HEK293 (cell line): ENCODE measurements around the gene CFAP45.

ENCODE experiments used
- ATF2 ChIP-seq: fragments of 450-650 bp; formaldehyde crosslinking; IDR thresholded peaks from 2 replicates; pipeline ENCODE4 v1.5.1; 2016; ENCODE audit warnings: missing biosample characterization, missing genetic modification characterization, low read depth
- GFI1B ChIP-seq: fragments of 450-650 bp; formaldehyde crosslinking; IDR thresholded peaks from 2 replicates; pipeline ENCODE4 v1.5.1; 2016; ENCODE audit warnings: missing biosample characterization, missing genetic modification characterization
- GLI4 ChIP-seq: fragments of 450-650 bp; formaldehyde crosslinking; IDR thresholded peaks from 2 replicates; pipeline ENCODE4 v1.5.1; 2016; ENCODE audit warnings: missing biosample characterization, missing genetic modification characterization
- GLIS1 ChIP-seq: fragments of 450-650 bp; formaldehyde crosslinking; IDR thresholded peaks from 2 replicates; pipeline ENCODE4 v1.5.1; 2016; ENCODE audit warnings: missing biosample characterization, missing genetic modification characterization
- KLF7 ChIP-seq: fragments of 450-650 bp; formaldehyde crosslinking; IDR thresholded peaks from 2 replicates; pipeline ENCODE4 v1.5.1; 2016; ENCODE audit warnings: missing biosample characterization, missing genetic modification characterization, borderline replicate concordance
- SCRT1 ChIP-seq: fragments of 450-650 bp; formaldehyde crosslinking; IDR thresholded peaks from 2 replicates; pipeline ENCODE4 v1.5.1; 2016; ENCODE audit warnings: missing biosample characterization, missing genetic modification characterization, borderline replicate concordance
- SETDB1 ChIP-seq: IDR thresholded peaks from one replicate; pipeline ENCODE4 v1.6.1; 2017; ENCODE audit warnings: mild to moderate bottlenecking, low read length, moderate library complexity, mixed read lengths; ENCODE audit not compliant: insufficient read length
- TSHZ1 ChIP-seq: fragments of 450-650 bp; formaldehyde crosslinking; IDR thresholded peaks from 2 replicates; pipeline ENCODE4 v1.5.1; 2016; ENCODE audit warnings: missing biosample characterization, missing genetic modification characterization, borderline replicate concordance
- YY2 ChIP-seq: fragments of 450-650 bp; formaldehyde crosslinking; IDR thresholded peaks from 2 replicates; pipeline ENCODE4 v1.5.1; 2016; ENCODE audit warnings: missing biosample characterization, missing genetic modification characterization
- ZBTB7A ChIP-seq: fragments of 450-650 bp; formaldehyde crosslinking; IDR thresholded peaks from 2 replicates; pipeline ENCODE4 v1.5.1; 2016; ENCODE audit warnings: low read depth, missing biosample characterization, missing genetic modification characterization
- ZNF146 ChIP-seq: fragments of 450-650 bp; formaldehyde crosslinking; IDR thresholded peaks from 2 replicates; pipeline ENCODE4 v1.5.1; 2016; ENCODE audit warnings: missing biosample characterization, missing genetic modification characterization
- ZNF169 ChIP-seq: fragments of 450-650 bp; formaldehyde crosslinking; IDR thresholded peaks from 2 replicates; pipeline ENCODE4 v1.5.1; 2016; ENCODE audit warnings: missing biosample characterization, missing genetic modification characterization
- ZNF2 ChIP-seq: fragments of 450-650 bp; formaldehyde crosslinking; IDR thresholded peaks from 2 replicates; pipeline ENCODE4 v1.5.1; 2016; ENCODE audit warnings: missing biosample characterization, missing genetic modification characterization
- ZNF221 ChIP-seq: fragments of 450-650 bp; formaldehyde crosslinking; IDR thresholded peaks from 2 replicates; pipeline ENCODE4 v1.5.1; 2017; ENCODE audit warnings: missing biosample characterization, missing genetic modification characterization, borderline replicate concordance
- ZNF223 ChIP-seq: fragments of 450-650 bp; formaldehyde crosslinking; IDR thresholded peaks from 2 replicates; pipeline ENCODE4 v1.5.1; 2016; ENCODE audit warnings: missing biosample characterization, missing genetic modification characterization
- ZNF280D ChIP-seq: fragments of 450-650 bp; formaldehyde crosslinking; IDR thresholded peaks from 2 replicates; pipeline ENCODE4 v1.5.1; 2016; ENCODE audit warnings: missing biosample characterization, missing genetic modification characterization
- ZNF335 ChIP-seq: fragments of 450-650 bp; formaldehyde crosslinking; conservative IDR thresholded peaks from 2 replicates; pipeline ENCODE4 v1.5.1; 2016; ENCODE audit warnings: missing biosample characterization, missing genetic modification characterization
- ZNF391 ChIP-seq: fragments of 450-650 bp; formaldehyde crosslinking; IDR thresholded peaks from 2 replicates; pipeline ENCODE4 v1.5.1; 2016; ENCODE audit warnings: low read depth, missing biosample characterization, missing genetic modification characterization, borderline replicate concordance
- ZNF404 ChIP-seq: fragments of 450-650 bp; formaldehyde crosslinking; IDR thresholded peaks from 2 replicates; pipeline ENCODE4 v1.5.1; 2017; ENCODE audit warnings: missing biosample characterization, missing genetic modification characterization
- ZNF433 ChIP-seq: fragments of 450-650 bp; formaldehyde crosslinking; IDR thresholded peaks from 2 replicates; pipeline ENCODE4 v1.5.1; 2016; ENCODE audit warnings: missing biosample characterization, missing genetic modification characterization, low read depth
- ZNF529 ChIP-seq: fragments of 450-650 bp; formaldehyde crosslinking; IDR thresholded peaks from 2 replicates; pipeline ENCODE4 v1.5.1; 2017; ENCODE audit warnings: missing genetic modification characterization, missing biosample characterization; ENCODE audit not compliant: insufficient replicate concordance
- ZNF560 ChIP-seq: fragments of 450-650 bp; formaldehyde crosslinking; IDR thresholded peaks from 2 replicates; pipeline ENCODE4 v1.5.1; 2017; ENCODE audit warnings: missing biosample characterization, missing genetic modification characterization, borderline replicate concordance
- ZNF621 ChIP-seq: fragments of 450-650 bp; formaldehyde crosslinking; IDR thresholded peaks from 2 replicates; pipeline ENCODE4 v1.5.1; 2017; ENCODE audit warnings: missing biosample characterization, missing genetic modification characterization
- ZNF692 ChIP-seq: fragments of 450-650 bp; formaldehyde crosslinking; IDR thresholded peaks from 2 replicates; pipeline ENCODE4 v1.5.1; 2016; ENCODE audit warnings: missing biosample characterization, missing genetic modification characterization
- ZNF747 ChIP-seq: fragments of 450-650 bp; formaldehyde crosslinking; IDR thresholded peaks from 2 replicates; pipeline ENCODE4 v1.5.1; 2016; ENCODE audit warnings: missing biosample characterization, missing genetic modification characterization
- ZNF776 ChIP-seq: fragments of 450-650 bp; formaldehyde crosslinking; IDR thresholded peaks from 2 replicates; pipeline ENCODE4 v1.5.0; 2017; ENCODE audit warnings: missing biosample characterization, missing genetic modification characterization, borderline replicate concordance
- ZNF785 ChIP-seq: fragments of 450-650 bp; formaldehyde crosslinking; IDR thresholded peaks from 2 replicates; pipeline ENCODE4 v1.5.1; 2016; ENCODE audit warnings: missing biosample characterization, missing genetic modification characterization
- ZSCAN23 ChIP-seq: fragments of 450-650 bp; formaldehyde crosslinking; IDR thresholded peaks from 2 replicates; pipeline ENCODE4 v1.5.1; 2016; ENCODE audit warnings: missing biosample characterization, missing genetic modification characterization

Gene CFAP45

GRCh38 chr1:159924791-159925718 is 25.1 kb upstream of the CFAP45 start, which contains the start of gene TAGLN2 (continued):
- TF ChIP-seq ZNF335 (tag by site-specific recombination) (peak; percentile 70), GLI4 (no peak), GLIS1 (tag by site-specific recombination) (peak; percentile 50; the same call in 1 of the 2 replicates), ZNF529 (no peak), ZNF146 (no peak), ZBTB7A (tag by site-specific recombination) (no peak), KLF7 (tag by site-specific recombination) (0 out of 2 replicates have a peak, but pooled peaks have one; percentile 38), ZNF2 (tag by site-specific recombination) (no peak; the same call in 1 of the 2 replicates), ZNF221 (no peak), ZNF391 (0 out of 2 replicates have a peak, but pooled peaks have one; percentile 3), ZNF776 (tag by site-specific recombination) (no peak), ZNF433 (tag by site-specific recombination) (no peak), ATF2 (no peak), ZNF280D (no peak), SETDB1 (no peak), ZNF223 (tag by site-specific recombination) (no peak), ZNF785 (tag by site-specific recombination) (no peak), SCRT1 (tag by site-specific recombination) (no peak), GFI1B (tag by site-specific recombination) (no peak), ZSCAN23 (tag by site-specific recombination) (0 out of 2 replicates have a peak, but pooled peaks have one; percentile 19), ZNF169 (tag by site-specific recombination) (no peak), ZNF621 (no peak), ZNF747 (no peak), TSHZ1 (tag by site-specific recombination) (no peak), ZNF404 (tag by site-specific recombination) (no peak), ZNF560 (tag by site-specific recombination) (no peak), ZNF692 (tag by site-specific recombination) (peak; percentile 54; the same call in 1 of the 2 replicates), YY2 (no peak)
